ENCODE measurements around the gene USP3.

The USP3 gene, protein sequence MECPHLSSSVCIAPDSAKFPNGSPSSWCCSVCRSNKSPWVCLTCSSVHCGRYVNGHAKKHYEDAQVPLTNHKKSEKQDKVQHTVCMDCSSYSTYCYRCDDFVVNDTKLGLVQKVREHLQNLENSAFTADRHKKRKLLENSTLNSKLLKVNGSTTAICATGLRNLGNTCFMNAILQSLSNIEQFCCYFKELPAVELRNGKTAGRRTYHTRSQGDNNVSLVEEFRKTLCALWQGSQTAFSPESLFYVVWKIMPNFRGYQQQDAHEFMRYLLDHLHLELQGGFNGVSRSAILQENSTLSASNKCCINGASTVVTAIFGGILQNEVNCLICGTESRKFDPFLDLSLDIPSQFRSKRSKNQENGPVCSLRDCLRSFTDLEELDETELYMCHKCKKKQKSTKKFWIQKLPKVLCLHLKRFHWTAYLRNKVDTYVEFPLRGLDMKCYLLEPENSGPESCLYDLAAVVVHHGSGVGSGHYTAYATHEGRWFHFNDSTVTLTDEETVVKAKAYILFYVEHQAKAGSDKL

DNA sequence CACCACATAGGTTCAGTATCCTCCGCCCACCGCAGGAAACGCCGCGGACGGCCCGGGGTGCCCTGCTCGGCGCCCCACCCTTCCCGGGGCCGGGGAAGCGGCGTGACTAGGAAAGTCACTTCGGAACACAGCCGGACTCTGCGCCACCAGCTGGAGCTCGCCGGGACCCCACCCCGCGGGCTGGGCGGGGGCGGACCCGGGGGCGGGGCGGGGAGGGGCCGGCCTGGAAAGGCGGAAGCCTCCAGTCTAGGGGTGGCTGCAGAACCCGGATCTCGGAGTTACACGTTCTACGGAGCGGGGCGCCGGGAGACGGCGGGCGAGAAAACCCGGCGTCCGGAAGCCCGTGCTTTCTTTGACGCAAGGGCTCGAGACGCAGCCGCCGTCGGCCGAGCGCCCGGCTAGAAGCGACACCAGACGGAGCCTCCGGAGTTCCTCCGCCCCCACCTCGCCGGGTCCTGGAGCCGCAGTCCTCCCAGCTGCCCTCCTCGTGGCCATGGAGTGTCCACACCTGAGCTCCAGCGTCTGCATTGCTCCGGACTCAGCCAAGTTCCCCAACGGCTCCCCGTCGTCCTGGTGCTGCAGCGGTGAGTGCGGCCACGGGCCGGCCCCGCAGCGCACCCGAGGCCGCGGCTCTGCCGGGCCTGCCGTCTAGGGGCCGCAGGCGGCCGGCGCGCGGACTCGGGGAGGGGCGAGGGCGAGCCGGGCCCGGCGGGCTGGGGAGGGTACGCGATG lies at the start of gene USP3:
Gene USP3, plus strand, starts transcription at position 347 of the 732 bp plus-strand sequence. Its CDS starts 147 bp downstream, at position 494.
- DNase-seq (ENCODE audit: low spot score) = peak; percentile 94

DNA sequence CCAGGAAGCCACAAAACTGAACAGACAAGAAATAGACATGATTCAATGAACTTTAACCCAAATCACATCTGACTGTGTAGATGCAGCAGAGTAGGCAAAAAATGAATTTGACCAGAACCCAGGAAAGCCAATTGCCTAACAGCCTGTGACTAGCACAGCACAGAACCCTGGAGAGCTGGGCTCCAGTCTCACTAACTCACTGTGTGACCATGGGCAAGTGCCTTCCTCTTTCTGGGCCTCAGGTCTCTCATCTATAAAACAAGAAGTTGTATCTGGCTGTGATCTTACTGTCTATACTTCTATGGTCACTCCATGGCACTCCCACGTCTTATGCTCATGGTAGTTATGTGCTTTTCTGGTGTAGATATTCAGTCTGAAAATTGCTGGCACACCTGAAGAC lies 48.1 kb upstream of the USP3 start:
- DNase-seq (ENCODE audit: low spot score) = no peak

DNA sequence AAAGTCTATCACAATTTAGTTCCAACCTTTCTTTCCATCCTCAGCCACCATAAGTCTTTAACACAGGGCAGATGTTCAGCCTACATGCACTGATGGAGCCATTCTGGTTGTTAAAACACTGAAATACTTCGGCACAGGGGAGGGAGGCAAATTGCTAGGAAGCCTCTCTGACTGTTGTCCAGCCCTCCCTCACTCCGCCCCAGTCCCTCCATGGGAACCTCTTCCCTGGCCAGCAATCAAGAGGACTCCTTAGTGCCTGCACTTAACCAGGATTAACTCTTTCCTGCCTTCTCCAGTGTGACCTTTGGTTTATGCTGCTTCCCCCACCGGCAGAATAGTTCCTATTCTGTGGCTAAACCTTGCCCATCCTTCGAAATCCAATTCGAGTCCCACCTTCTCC lies 47.0 kb upstream of the USP3 start:
- DNase-seq (ENCODE audit: low spot score) = no peak

DNA sequence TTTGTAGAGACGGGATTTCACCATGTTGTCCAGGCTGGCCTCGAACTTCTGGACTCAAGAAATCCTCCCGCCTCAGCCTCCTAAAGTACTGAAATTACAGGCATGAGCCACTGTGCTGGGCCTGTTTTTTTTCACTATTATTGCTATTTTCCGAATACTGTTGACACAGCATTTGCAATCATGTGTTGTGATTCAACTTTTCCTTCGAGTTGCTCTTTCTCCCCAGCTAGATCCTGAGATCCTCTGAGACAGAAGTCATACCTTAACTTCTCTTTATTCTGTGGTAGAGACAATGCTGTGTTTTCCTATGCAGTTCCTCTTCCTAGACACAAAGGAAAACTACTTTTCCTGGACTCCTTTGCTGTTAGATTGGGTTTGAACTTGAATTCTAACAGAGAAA lies 46.4 kb upstream of the USP3 start:
- no peak for DNase-seq (ENCODE audit: low spot score)

DNA sequence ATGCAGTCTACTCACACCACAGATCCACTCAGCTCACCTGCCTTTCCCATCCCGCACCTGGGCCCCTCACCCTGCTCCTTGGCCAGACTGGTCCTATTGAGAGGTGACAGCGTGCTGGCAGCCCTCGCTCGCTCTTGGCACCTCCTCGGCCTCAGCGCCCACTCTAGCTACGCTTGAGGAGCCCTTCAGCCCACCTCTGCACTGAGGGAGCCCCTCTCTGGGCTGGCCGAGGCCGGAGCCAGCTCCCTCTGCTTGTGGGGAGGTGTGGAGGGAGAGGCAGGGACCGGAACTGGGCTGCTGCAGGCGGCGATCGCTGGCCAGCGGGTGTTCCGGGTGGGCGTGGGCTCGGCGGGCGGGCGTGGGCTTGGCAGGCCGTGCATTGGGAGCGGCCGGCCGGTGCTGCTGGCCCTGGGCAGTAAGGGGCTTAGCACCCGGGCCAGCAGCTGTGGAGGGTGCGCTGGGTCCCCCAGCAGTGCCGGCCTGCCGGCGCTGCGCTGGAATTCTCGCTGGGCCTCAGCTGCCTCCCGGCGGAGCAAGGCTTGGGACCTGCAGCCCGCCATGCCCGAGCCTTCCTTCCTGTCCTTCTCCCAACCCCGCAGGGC lies 45.5 kb upstream of the USP3 start:
- DNase-seq (ENCODE audit: low spot score) = no peak

DNA sequence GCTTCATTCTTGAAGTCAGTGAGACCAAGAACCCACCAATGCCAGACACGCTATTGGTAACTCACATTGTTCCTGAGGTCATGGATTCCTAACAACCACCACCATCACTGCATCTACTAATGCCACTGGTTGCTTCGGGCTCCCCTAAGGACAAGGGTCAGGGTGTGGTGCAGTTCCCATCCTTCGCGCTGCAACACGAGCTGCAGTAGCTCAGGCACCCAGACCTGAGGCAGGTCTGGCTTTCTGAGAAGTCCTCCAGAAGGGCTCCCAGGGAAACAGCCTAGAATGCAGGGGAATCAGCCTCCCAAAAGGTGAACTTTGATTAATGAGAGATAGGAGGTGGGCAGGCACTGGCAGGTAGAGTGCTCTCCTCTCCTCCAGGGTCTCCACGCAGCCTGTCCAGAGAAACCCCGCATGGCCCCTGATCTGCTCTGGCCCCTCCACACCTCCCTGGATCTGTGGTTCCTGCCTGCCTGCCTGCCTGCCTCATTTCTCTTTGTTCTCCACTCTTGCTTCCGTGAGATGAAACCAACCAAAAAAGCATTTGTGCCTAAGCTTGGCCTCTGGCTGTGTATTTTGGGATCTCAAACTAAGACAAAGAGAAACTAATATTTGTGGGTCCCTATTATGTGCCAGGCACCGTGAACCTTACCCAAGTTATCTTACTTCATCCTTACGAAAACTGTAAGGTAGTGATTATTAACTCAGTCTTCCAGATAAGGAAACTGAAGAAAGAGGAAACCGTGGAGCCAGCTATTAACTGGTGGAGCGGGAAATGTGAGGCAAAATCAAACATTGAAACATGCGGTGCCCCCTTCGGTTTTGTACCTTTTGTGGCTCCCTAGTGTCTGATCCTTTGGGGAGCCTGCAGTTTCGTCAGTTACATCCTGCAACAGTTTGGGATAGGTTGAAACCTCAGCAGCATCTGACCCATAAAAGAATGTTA lies 43.9 kb upstream of the USP3 start:
- no peak for DNase-seq (ENCODE audit: low spot score)

DNA sequence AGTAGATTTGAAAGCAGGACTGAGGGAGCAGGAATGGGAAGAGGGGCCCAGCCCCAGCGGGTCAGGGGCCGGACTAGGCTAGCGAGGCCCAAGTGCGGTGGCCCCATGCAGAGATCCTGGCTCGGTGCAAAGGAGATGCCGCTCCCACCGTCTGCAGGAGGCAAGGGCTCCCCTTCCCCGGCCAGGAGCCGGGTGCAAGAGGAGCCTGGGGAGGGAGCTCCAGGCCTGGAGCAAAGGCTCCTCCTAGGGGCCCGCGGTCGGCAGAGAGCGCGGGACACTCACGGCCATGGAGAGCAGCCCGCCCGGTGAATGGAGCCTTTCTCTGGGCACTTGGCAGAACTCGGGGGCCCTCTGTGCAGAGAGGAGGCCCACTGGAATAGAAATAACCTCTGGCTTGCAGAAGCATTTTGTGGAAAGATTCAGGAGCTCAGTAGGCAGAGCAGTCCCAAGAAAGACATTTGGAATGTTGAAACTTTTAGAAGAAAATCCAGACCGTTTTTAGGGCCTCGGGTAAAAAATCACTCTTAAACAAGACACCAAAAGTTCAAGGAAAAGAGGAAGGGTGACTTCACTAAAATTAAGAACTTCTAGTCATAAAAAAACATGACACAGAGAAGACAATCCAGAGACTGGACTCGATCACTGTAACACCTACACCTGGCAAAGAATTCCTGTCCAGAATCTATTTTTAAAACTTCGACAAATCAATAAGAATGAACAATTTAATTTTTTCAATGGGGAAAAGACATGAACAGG lies 43.0 kb upstream of the USP3 start:
- no peak for DNase-seq (ENCODE audit: low spot score)

DNA sequence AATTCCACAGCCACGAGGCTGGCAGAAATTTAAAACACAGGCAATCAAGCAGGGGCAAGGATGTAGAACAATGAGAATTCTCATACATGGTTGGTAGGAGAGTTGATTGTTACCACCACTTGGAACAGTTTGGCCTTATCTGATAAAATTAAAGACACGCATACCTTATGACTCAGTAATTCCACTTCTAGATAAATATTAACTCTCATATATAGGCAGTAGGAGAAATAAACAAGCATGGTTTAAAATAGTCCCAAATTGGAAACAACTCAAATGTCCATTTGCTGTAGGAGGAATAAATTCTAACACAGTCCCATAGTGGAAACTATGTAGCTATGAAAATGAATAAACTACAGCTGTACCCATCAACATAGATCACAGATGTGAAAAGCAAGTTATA lies 42.3 kb upstream of the USP3 start:
- DNase-seq (ENCODE audit: low spot score) = peak; percentile 22

DNA sequence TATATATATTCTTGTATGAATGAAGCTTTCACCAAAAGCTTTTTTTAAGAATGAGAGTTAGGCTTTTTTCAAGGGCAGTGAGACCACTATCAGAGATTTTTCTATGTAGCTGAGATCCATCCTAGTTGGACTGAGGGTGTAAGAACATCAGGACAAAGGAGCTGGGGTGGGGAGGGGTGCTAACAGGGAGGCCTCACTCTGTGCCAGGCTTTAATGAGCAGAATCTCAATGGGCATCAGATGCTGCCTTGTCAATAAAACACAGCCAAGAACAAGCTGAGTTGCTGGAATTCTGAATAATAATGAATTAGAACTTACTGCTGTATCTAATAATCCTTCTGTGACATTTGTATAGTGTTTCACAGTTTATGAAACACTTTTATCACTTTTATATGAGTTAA lies 41.4 kb upstream of the USP3 start:
- no peak for DNase-seq (ENCODE audit: low spot score)

DNA sequence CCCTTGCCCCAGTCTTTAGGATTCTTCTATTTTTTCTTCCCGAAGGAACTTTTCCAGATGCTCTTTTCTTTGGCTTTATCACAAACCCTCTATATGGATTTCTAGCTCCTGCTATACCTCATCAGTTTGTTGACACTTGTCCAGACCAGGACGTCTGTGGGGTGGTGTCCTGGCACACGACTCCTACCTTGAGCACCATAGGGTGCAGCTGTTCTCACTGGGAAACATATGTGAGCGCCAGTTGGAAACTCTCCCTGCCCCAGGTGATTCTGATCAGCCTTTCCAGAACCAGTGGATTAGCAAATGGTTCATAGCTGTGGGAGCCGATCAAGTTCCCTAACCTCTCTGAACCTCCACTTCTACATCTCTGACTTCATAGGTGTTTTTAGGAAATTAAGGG lies 40.6 kb upstream of the USP3 start:
- DNase-seq (ENCODE audit: low spot score) = no peak

DNA sequence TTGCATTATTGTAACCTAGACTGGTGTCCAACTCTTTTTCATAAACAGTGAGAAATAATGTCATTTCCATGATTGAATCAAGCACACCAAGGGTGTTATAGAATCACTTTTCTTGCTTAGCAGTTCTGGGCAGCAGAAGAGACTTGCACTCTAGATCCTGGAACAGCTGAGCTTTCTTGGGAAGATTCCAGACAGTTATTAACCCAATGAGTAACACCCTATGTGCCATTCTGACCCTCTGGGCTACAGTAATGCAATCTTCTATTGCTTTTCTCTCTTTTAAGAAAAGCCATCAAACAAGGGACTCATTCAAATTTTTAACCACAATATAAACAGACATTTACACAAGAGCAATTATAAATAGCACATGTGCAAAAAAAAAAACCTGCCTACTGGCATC lies 39.3 kb upstream of the USP3 start:
- peak; percentile 30 for DNase-seq (ENCODE audit: low spot score)

DNA sequence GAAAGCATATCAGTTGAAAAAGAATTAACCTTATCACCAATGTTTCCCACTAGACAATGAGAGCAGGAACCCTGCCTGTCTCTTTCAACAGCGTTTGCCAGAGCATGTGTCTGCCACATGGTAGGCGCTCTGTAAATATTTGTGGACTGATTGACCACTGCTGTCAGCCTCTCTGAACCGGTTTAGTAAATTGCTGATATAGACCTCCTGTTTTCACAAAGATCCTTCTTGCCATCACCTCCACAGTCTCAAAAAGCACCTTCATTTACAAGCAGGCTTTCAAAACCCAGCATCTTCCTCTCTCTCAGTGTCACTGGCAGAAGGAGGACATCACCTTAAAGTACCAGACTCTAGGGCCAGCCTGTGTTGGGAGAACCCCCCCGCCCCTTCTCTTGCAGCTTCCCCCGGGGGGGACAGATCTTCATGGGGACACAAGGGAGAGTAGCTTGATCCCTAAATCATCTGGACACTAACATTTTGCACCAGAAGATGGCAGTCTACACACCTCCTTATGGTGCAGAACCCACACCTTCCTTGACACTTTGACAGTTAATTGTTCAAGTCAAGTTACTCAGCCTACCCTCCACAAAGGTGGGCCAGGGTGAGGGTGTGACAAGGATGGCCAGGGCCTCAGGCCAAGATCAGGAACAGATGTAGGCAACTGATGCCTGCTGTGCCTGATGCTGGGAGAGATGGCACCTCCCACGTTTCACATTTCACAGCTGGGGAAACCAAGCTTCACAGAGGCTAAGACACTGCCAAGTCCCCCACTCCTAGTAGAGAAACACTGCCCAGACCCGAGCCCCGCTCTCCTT lies 37.8 kb upstream of the USP3 start:
- DNase-seq (ENCODE audit: low spot score) = peak; percentile 70

DNA sequence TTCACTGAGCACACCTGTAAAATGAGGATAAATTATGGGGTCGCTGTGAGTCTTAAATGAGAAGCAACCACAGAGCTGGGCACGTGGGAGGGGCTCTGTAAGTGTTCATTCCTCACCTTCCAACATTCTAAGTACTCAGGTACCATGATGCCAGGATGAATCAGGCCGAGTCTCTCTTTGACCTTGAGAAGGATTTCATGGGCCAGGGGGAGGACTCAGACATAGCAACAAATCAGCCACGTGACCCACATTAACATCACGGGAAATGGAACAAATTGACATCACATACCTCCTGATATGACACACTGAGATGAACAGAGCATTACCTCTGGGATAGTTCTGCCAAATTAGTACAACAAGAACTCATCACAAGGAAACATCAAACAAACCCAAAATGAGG lies 35.2 kb upstream of the USP3 start:
- no peak for DNase-seq (ENCODE audit: low spot score)

DNA sequence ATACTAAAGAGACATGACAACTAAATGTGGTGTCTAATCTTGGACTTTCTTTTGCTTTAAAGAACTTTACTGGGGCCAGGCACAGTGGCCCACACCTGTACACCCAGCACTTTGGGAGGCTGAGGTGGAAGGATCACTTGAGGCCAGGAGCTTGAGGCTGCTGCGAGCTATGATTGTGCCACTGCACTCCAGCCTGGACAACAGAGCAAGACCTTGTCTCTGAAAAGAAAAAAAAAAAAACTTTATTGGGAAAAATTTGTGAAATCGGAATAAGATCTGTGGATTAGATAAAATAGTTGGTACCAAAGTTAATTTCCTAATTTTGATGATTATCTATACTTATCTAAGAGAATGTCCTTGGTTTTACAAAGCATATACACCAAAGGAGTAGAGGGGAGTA lies 34.4 kb upstream of the USP3 start:
- DNase-seq (ENCODE audit: low spot score) = no peak

DNA sequence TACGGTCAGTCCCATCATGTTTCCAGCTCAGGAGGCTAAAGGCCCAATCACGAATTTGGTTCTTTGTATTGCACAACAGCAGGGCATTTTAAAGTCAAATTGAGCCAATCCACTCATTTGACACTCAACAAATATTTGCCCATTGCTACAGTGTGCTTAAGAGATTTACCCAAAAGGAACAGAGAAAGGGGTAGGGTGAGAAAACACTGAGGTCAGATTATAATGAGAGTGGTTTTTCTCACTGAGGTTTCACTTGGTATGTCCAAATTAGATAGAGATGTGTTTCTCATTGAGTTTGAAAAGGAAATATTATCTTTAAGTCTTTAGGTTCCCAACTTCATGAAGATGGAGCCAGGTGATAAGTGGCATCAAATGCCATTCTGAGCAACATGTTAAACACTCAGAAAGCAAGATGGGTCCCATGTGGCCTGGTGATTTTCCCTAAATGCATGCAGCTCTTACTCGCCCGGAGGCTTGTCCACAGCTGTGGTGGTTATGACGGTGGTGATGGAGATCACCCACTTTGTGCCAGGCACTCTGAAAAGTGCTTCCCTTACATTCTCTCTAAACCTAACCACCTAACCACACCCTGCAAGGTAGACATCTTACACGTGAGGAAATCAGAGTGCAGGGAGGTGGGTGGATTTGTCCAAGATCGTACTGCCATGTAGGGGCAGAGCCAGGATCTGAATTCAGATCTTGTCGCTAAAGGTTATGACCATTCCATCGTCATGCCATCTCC lies 31.2 kb upstream of the USP3 start:
- DNase-seq (ENCODE audit: low spot score) = no peak

DNA sequence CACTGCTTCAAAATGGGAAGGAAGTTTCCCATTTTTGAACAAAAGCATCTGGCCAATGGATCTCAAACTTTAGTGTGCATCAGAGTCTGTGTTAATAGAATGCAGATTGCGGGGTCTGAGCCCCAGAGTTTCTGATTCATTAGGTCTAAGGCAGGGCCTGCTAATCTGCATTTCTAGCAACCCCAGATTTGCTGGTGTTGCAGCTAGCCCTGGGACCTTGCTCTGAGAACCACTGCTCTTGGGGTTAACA lies 30.7 kb upstream of the USP3 start:
- DNase-seq (ENCODE audit: low spot score) = no peak

DNA sequence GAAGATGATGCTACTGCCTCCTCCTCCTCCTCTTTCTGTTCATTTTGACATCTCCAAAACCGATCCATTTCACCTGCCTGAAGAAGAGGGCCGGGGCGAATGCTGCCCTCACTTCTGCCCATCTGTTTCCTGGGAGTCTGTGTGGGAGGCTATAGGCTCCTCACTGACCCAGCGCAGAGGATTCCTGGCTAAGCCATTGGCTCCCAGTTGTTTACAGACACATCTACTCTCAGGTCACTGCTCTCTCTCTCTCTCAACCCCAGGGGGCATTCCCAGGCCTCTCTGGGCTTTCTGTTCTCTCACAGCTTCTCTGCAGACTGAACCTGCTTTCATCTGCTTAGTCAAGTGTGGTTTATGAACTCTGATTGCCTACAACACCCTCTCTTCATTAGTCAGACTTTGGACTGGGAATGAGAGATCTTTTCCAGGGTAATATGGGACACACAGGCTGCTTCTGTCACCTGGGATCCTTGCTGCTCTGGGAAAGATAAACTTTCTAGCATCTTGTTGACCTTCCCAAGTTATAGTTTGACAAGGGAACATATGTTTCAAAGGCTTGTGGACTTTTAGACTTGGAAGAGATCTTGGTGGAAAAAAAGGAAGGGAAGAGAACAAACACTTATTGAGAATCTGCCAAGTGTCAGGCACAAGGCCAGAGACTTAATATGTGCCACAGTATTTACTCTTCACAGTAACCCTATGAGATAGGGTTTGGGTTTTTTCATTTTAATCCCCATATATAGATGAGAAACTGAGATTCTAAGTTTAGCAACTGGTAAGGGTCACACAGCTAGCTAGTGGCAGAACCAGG lies 30.2 kb upstream of the USP3 start:
- DNase-seq (ENCODE audit: low spot score) = peak; percentile 27

DNA sequence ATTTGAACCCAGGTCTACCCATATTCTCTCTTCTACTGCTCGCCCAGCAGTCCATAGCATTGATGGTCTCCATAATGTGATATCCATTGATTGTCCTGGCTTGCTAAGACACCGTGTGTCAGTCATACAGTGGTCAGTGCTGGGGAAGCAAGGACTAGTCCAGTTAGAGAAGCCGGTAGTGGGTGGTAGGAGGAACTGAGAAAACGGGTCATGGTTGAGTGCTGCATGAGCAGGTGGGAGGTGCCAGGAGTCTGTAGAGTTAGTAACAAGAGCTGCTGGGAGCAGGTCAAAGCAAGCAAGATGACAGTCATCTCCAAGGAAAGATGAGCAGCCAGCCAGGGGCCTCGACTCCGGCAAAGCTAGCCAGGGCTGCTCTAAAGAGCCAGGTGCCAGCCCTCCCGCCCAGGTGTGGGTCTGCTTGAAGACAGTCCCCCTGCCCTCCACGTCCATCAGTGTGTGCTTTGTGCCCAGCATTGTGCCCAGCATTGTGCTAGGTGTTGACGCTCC lies 29.5 kb upstream of the USP3 start:
- DNase-seq (ENCODE audit: low spot score) = no peak

DNA sequence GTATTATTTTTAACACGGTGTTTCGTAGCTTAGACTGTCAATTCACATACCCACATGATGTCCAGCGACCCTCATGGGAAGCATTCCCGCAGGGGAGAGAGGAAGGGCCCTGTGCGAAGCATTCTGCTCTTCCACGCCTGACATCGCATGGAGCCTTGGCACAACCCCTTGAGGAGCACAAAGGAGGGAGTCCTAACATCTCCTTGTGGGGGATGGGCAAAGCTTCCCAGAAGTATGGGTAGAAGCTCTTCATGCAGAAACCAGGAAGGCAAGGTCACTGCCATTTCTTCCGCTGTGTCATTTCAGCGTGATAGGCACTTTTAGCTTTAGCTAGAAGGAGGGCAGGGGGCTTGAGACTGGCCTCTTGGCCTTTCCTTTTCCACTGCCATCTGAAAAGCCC lies 28.7 kb upstream of the USP3 start:
- DNase-seq (ENCODE audit: low spot score) = no peak
